ENCODE measurements around the gene PSMD4.

PSMD4 gene

DNA sequence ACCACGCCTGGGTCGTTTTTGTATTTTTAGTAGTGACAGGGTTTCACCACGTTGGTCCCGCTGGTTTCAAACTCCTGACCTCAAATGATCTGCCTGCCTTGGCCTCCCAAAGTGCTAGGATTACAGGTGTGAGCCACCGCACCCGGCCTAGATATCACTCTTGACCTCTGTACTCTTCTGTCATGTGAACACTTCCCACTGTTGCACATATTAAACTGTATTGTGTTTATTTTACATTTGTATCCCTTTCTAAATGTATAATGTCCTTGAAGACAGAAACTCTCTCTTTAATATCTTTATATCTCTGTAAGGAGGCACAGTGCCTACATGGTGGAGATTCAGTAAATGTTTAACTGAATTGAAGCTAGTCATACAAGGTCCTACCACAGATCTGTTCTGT, 19.3 kb upstream of the PSMD4 start:
- TF ChIP-seq, protein P1, sequence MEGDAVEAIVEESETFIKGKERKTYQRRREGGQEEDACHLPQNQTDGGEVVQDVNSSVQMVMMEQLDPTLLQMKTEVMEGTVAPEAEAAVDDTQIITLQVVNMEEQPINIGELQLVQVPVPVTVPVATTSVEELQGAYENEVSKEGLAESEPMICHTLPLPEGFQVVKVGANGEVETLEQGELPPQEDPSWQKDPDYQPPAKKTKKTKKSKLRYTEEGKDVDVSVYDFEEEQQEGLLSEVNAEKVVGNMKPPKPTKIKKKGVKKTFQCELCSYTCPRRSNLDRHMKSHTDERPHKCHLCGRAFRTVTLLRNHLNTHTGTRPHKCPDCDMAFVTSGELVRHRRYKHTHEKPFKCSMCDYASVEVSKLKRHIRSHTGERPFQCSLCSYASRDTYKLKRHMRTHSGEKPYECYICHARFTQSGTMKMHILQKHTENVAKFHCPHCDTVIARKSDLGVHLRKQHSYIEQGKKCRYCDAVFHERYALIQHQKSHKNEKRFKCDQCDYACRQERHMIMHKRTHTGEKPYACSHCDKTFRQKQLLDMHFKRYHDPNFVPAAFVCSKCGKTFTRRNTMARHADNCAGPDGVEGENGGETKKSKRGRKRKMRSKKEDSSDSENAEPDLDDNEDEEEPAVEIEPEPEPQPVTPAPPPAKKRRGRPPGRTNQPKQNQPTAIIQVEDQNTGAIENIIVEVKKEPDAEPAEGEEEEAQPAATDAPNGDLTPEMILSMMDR (IDR thresholded peaks at IDR 0.05; ENCODE audit: borderline replicate concordance, insufficient read depth, low read depth, low read length): no peak
- H3K4me3 ChIP-seq (ENCODE audit: low read depth, low read length): no peak overlapping the region

DNA sequence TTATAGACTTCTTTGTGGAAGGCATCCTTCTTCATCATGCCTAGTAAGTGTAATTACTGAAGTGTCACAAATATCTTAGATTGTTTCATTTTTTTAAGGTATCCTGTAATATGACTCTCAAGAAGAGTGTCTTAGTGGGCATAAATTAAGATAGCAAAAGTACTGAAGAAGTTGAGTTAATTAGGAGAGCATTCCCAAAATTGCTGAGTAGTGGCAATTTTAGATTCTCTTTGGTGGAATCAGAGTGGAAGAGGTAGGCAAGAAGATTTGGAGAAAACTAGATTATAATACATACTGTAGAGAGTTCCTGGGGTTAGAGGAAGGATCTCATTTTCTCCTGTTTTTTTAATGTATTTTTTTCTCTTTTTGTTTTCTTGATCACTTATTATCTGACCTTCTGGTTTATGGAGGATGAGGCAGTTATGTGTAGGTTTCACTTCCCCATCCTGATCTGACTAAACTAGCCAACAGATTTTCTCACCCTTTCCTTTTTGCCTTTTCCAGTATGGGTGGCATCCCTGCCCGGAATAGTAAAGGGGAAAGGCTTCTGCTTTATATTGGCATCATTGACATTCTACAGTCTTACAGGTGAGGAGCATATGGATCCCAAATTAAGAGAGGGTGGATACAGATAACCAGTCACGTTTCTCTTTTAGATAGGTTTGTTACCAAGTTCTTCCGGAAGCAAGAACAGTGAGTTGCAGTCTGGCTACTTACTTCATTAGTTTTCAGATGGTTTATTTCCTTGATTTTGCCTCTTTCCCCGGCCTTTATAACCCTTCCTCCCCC, 16.7 kb upstream of the PSMD4 start:
- TF ChIP-seq, protein P1 (IDR thresholded peaks at IDR 0.05; ENCODE audit: borderline replicate concordance, insufficient read depth, low read depth, low read length): no peak

GRCh38 chr1:151238467-151238739, 16.1 kb upstream of the PSMD4 start:
- H3K4me3 ChIP-seq (ENCODE audit: low read depth, low read length): no peak overlapping the region
- TF ChIP-seq, protein P1 (IDR thresholded peaks at IDR 0.05; ENCODE audit: borderline replicate concordance, insufficient read depth, low read depth, low read length): no peak

More for the DNA sequence above, 16.7 kb upstream of the PSMD4 start:
- no peak overlapping the region for H3K4me3 ChIP-seq (ENCODE audit: low read depth, low read length)

DNA sequence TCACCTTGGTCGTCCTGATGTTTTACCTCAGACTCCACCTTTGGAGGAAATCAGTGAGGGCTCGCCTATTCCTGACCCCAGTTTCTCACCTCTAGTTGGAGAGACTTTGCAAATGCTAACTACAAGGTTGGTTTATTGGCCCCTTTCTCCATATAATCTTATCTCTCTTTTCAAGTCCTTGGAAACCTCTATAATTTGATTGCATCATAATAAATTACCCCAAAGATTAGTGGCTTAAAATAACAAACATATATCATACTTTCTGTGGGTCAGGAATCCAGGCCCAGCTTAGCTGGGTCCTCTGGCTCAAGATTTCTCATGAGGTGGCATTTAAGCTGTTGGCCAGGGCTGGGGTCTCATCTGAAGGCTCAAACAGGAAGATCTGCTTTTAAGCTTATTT, 12.1 kb upstream of the PSMD4 start:
- no peak overlapping the region for H3K4me3 ChIP-seq (ENCODE audit: low read depth, low read length)
- TF ChIP-seq, protein P1 (IDR thresholded peaks at IDR 0.05; ENCODE audit: borderline replicate concordance, insufficient read depth, low read depth, low read length): no peak

DNA sequence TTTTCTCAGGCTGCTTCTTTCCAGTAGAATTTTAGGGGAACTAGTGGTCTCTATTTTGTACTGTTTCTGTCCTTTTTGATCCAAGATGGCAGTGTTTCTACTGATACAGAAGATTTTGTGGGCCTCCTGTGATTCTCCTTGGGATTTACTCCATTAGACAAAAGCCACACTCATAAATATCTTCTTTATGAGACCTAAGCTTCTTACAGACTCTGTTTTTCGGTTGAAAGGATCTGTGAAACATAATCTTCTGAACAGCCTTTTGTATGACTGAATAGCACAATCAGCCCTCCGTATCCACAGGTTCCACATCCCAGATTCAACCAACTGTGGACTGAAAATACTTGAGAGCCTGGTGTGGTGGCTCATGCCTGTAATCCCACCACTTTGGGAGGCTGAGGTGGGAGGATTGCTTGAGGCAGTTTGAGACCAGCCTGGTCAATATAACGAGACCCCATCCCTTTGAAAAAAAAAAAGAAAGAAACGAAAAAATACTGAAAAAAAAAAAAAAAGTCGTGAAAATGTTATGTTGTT, 10.8 kb upstream of the PSMD4 start:
- TF ChIP-seq, protein P1 (IDR thresholded peaks at IDR 0.05; ENCODE audit: borderline replicate concordance, insufficient read depth, low read depth, low read length): no peak
- H3K4me3 ChIP-seq (ENCODE audit: low read depth, low read length): no peak overlapping the region

GRCh38 chr1:151246786-151247185, 7.7 kb upstream of the PSMD4 start:
- TF ChIP-seq, protein P1 (IDR thresholded peaks at IDR 0.05; ENCODE audit: borderline replicate concordance, insufficient read depth, low read depth, low read length): no peak
- H3K4me3 ChIP-seq (ENCODE audit: low read depth, low read length): no peak overlapping the region
